GM20000 (cell line): Measurements from ENCODE around the gene PARS2.

ENCODE experiments used
- DNase-seq: peaks from one replicate; pipeline ENCODE4 v3.0.0; 2012; ENCODE audit warnings: low spot score
- TF ChIP-seq, protein P1 (sequence below): IDR thresholded peaks from 2 replicates; pipeline ENCODE4 v1.5.1; 2012; ENCODE audit warnings: mild to moderate bottlenecking, control low read depth; ENCODE audit errors: extremely low read depth, missing control alignments

PARS2 gene

DNA sequence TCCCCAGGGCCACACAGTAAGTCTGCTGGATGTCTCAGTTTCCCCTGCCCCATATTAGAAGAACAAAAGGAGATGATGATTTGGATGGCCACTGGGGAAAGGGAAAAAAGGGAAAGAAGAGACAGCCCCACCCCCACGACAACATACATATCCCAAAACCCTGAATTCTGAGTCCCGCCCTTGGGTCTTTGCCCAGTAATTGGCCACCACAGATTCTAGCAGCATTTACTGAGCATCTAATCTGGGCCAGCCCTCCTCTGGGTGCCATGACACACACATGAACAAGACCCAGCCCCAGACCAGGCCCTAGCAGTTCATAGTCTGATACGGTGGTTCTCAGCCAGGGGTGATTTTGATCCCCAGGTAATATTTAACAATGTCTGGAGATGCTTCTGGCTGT lies 53.9 kb downstream of the PARS2 start:
- TF ChIP-seq, protein P1, sequence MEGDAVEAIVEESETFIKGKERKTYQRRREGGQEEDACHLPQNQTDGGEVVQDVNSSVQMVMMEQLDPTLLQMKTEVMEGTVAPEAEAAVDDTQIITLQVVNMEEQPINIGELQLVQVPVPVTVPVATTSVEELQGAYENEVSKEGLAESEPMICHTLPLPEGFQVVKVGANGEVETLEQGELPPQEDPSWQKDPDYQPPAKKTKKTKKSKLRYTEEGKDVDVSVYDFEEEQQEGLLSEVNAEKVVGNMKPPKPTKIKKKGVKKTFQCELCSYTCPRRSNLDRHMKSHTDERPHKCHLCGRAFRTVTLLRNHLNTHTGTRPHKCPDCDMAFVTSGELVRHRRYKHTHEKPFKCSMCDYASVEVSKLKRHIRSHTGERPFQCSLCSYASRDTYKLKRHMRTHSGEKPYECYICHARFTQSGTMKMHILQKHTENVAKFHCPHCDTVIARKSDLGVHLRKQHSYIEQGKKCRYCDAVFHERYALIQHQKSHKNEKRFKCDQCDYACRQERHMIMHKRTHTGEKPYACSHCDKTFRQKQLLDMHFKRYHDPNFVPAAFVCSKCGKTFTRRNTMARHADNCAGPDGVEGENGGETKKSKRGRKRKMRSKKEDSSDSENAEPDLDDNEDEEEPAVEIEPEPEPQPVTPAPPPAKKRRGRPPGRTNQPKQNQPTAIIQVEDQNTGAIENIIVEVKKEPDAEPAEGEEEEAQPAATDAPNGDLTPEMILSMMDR: no peak
- no peak for DNase-seq

DNA sequence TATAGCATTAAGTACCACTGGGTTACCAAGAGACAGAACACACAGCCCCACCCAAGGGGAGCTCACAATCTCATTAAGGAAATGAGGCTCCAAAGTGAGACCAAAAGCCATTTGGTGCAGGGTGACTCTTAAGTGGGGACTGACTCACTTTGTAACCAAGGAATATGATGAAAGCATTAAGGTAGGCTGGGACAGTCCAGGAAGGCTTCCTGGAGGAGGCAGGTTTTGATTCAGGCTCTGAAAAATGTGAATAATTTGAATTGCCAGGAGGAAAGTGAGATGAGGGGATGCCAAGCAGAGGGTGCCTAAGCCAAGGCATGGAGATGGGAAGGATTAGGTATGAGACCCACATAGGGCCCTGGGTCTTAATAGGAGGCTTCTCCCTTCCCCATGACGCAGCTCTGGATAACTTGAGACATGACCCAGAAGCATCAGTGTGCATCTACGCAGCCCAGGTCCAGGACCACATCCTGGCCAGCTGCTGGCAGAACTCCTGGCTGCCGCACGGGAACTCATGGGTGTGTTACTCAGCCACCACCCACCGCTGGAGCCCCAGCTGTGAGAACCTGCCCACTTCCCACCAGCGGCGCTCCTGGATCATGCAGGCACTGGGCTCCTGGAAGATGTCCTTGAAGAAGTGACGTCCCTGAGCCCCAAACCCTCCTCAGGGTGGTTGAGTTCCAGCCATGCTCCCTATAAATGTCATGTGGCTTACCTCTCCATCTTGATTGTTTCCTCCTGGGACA lies 54.6 kb downstream of the PARS2 start:
- no peak for DNase-seq
- TF ChIP-seq, protein P1: no peak

DNA sequence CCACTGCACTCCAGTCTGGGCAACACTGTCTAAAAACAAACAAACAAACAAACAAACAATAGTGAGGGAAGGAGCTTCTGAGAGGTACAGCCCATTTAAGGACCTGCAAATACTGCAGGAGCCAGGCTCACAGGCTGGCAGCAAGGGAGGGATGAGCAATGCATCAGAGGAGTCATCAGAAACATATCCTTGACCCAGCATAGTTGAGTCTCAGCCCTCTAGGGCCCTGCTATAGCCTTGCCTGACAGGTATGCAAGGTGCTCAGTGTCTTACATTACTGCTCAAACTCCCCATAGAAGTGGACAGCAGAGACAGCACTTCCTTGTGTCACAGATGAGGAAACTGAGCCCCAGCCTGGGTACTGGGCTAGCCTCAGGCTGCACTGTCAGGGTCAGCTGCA lies 55.9 kb downstream of the PARS2 start:
- no peak for DNase-seq
- TF ChIP-seq, protein P1: no peak
